IMR-90 (cell line): Measurements from ENCODE around the gene MAP7. TPM values are rescaled to one million over a fixed set of nuclear protein-coding genes. Genes with fewer than 3 reads are reported as not detected.

Source experiments
- ATAC-seq: fragments of 200-7000 bp; cut with Tn5 transposase; 2 replicates; pipeline ENCODE4 v1.9.1; 2020; ENCODE audit warnings: low read depth, mild to moderate bottlenecking, moderate library complexity
- BruUV-seq: library from RNA; stranded (reverse); fragments of 400-500 nt; replicated peaks from 2 replicates; lab custom pipeline; 2021; lab: Mats Ljungman, UMichigan
- CTCF ChIA-PET: fragments of 300-600 bp; formaldehyde crosslinking; extraction: SDS; loops from one replicate; lab custom pipeline; 2021; ENCODE audit warnings: antibody characterized with exemption; lab: Yijun Ruan, JAX
- POLR2A ChIA-PET: fragments of 300-600 bp; sonication (Branson Sonifier 250); formaldehyde crosslinking; loops from one replicate; lab custom pipeline; 2022; ENCODE audit warnings: antibody characterized with exemption; ENCODE audit not compliant: unreplicated experiment; lab: Charles Lee
- DNase-seq: peaks from one replicate; pipeline ENCODE4 v3.0.0; 2013
- H2AFZ ChIP-seq: replicated peaks from 2 replicates; pipeline ENCODE3; 2013; ENCODE audit warnings: low read length, mild to moderate bottlenecking; ENCODE audit not compliant: poor library complexity
- H2AK5ac ChIP-seq: 2 replicates; pipeline ENCODE4 v1.6.1; 2013; ENCODE audit warnings: low read depth, low read length, inconsistent platforms
- H2AK9ac ChIP-seq: replicated peaks from 2 replicates; pipeline ENCODE3; 2013; ENCODE audit warnings: mild to moderate bottlenecking, low read depth, low read length, moderate library complexity; ENCODE audit not compliant: poor library complexity
- H2BK120ac ChIP-seq: 2 replicates; pipeline ENCODE4 v1.6.1; 2013; ENCODE audit warnings: low read depth, low read length, inconsistent platforms
- H2BK15ac ChIP-seq: 3 replicates; pipeline ENCODE4 v1.6.1; 2013; ENCODE audit warnings: low read depth, low read length, inconsistent platforms
- H2BK20ac ChIP-seq: 2 replicates; pipeline ENCODE4 v1.6.1; 2013; ENCODE audit warnings: low read depth, mild to moderate bottlenecking, inconsistent platforms, low read length, moderate library complexity
- H2BK5ac ChIP-seq: 2 replicates; pipeline ENCODE4 v1.6.1; 2013; ENCODE audit warnings: mild to moderate bottlenecking, low read depth, low read length, inconsistent platforms; ENCODE audit not compliant: poor library complexity, severe bottlenecking
- H3K14ac ChIP-seq: replicated peaks from 2 replicates; pipeline ENCODE4 v1.6.1; 2013; ENCODE audit warnings: low read depth, low read length, inconsistent platforms
- H3K18ac ChIP-seq: 2 replicates; pipeline ENCODE4 v1.6.1; 2013; ENCODE audit warnings: low read depth, low read length, control low read depth
- H3K23ac ChIP-seq: 2 replicates; pipeline ENCODE4 v1.6.1; 2013; ENCODE audit warnings: low read depth, low read length, inconsistent platforms
- H3K27ac ChIP-seq: 2 replicates; pipeline ENCODE4 v1.5.1; 2013; ENCODE audit warnings: mild to moderate bottlenecking, control low read depth, low read length; ENCODE audit not compliant: insufficient read depth
- H3K27me3 ChIP-seq: 2 replicates; pipeline ENCODE4 v1.6.1; 2013; ENCODE audit warnings: low read length; ENCODE audit not compliant: control insufficient read depth, insufficient read depth
- H3K36me3 ChIP-seq: 2 replicates; pipeline ENCODE4 v1.6.1; 2013; ENCODE audit warnings: low read length, mixed read lengths; ENCODE audit not compliant: control insufficient read depth, insufficient read depth
- H3K4ac ChIP-seq: 2 replicates; pipeline ENCODE4 v1.6.1; 2013; ENCODE audit warnings: low read depth, low read length, inconsistent platforms
- H3K4me1 ChIP-seq: 2 replicates; pipeline ENCODE4 v1.6.1; 2013; ENCODE audit warnings: low read length, mixed read lengths; ENCODE audit not compliant: control insufficient read depth, insufficient read depth
- H3K4me2 ChIP-seq: 2 replicates; pipeline ENCODE4 v1.6.1; 2013; ENCODE audit warnings: low read depth, mild to moderate bottlenecking, control low read depth, low read length, moderate library complexity
- H3K4me3 ChIP-seq: 2 replicates; pipeline ENCODE4 v1.5.1; 2013; ENCODE audit warnings: low read depth, mild to moderate bottlenecking, control low read depth, low read length, moderate library complexity; ENCODE audit not compliant: insufficient read depth
- H3K56ac ChIP-seq: 2 replicates; pipeline ENCODE4 v1.6.1; 2013; ENCODE audit warnings: low read length, inconsistent platforms; ENCODE audit not compliant: insufficient read depth; ENCODE audit errors: extremely low read depth
- H3K79me1 ChIP-seq, 2 experiments: 2 replicates each; pipeline ENCODE4 v1.6.1; 2013; ENCODE audit warnings: low read length in 2 of 2, inconsistent platforms in 1 of 2, low read depth in 1 of 2
- H3K9ac ChIP-seq: 2 replicates; pipeline ENCODE4 v1.6.1; 2013; ENCODE audit warnings: low read depth, low read length, control low read depth
- H3K9me1 ChIP-seq: 2 replicates; pipeline ENCODE4 v1.6.1; 2013; ENCODE audit warnings: low read length, inconsistent platforms; ENCODE audit not compliant: insufficient read depth
- H3K9me3 ChIP-seq: 2 replicates; pipeline ENCODE4 v1.6.1; 2013; ENCODE audit warnings: low read length; ENCODE audit not compliant: control insufficient read depth, insufficient read depth
- H4K20me1 ChIP-seq: 2 replicates; pipeline ENCODE4 v1.6.1; 2013; ENCODE audit warnings: low read length, inconsistent platforms; ENCODE audit not compliant: insufficient read depth
- H4K5ac ChIP-seq: 2 replicates; pipeline ENCODE4 v1.6.1; 2013; ENCODE audit warnings: mild to moderate bottlenecking, low read depth, low read length, control low read depth
- H4K8ac ChIP-seq, 2 experiments: 2 replicates each; pipeline ENCODE4 v1.6.1; 2013; ENCODE audit warnings: low read depth in 2 of 2, low read length in 2 of 2, control low read depth in 1 of 2, inconsistent platforms in 1 of 2
- H4K91ac ChIP-seq: 2 replicates; pipeline ENCODE4 v1.6.1; 2013; ENCODE audit warnings: low read depth, low read length, inconsistent platforms; ENCODE audit not compliant: insufficient read depth
- BHLHE40 ChIP-seq: fragments of 150-350 bp; IDR thresholded peaks from 2 replicates; pipeline ENCODE4 v1.6.1; 2016; ENCODE audit warnings: mild to moderate bottlenecking, low read depth, low read length
- CHD1 ChIP-seq: IDR thresholded peaks from 2 replicates; pipeline ENCODE4 v1.6.1; 2012; ENCODE audit warnings: low read depth, low read length, improper control_type of control experiment
- CTCF ChIP-seq: conservative IDR thresholded peaks from 2 replicates; pipeline ENCODE4 v1.5.1; 2012; ENCODE audit warnings: mild to moderate bottlenecking, low read depth, low read length, improper control_type of control experiment
- FOS ChIP-seq: fragments of 150-350 bp; IDR thresholded peaks from 2 replicates; pipeline ENCODE4 v1.6.1; 2016; ENCODE audit warnings: low read depth, low read length
- RCOR1 ChIP-seq: IDR thresholded peaks from 2 replicates; pipeline ENCODE4 v1.6.1; 2012; ENCODE audit warnings: mild to moderate bottlenecking, low read length, improper control_type of control experiment; ENCODE audit not compliant: insufficient replicate concordance
- RFX5 ChIP-seq: IDR thresholded peaks from 2 replicates; pipeline ENCODE4 v1.8.0; 2012; ENCODE audit warnings: low read depth, mild to moderate bottlenecking, low read length, moderate library complexity
- WGBS, 2 experiments: methylation state at CpG; one replicate each; pipeline versions ENCODE4 v1.1.5 to v1.1.7; 2013; ENCODE audit warnings: missing lambda C conversion rate in 2 of 2; ENCODE audit not compliant: insufficient read length in 1 of 2; ENCODE audit errors: extremely low coverage in 2 of 2; 5-methylcytosine and 5-hydroxymethylcytosine counted together
- dilution Hi-C: fragments of 300-500 bp; cut with HindIII; formaldehyde crosslinking; loops from one replicate; pipeline ENCODE4 v1.14.3; 2018; ENCODE audit warnings: low sequenced_read_pairs; ENCODE audit not compliant: unreplicated experiment
- in situ Hi-C: fragments of 300-500 bp; cut with MboI; formaldehyde crosslinking; loops from 3 replicates; pipeline ENCODE4 v1.14.3; 2019; ENCODE audit warnings: low sequenced_read_pairs, inconsistent platforms, mixed read lengths
- intact Hi-C: fragments of 100-400 bp; cut with micrococcal nuclease; formaldehyde crosslinking; loops from 2 replicates; pipeline ENCODE4 v1.10.0; 2022
- polyA plus RNA-seq, 3 experiments: library from polyadenylated mRNA; depleted of rRNA; stranded (reverse); fragments of >200 nt; gene quantifications; 2 replicates each; pipeline ENCODE4 v1.2.3, GENCODE V29; 2012; ENCODE audit warnings: low replicate concordance in 1 of 3
- total RNA-seq: library from RNA; depleted of rRNA; stranded (reverse); fragments of >200 nt; gene quantifications from 2 replicates; pipeline ENCODE4 v1.2.3, GENCODE V29; 2012

The MAP7 gene
- total and polyA plus RNA-seq, 2 of the 4 experiments (the other 2 are of a cell fraction), result 0.19 to 0.36 TPM

- H3K4me3 ChIP-seq, result no peak overlapping the region
- no peaks in the 10 kb centered on the region for H3K4me1 ChIP-seq
- H2BK15ac ChIP-seq, result no peak overlapping the region
- TF ChIP-seq RFX5 (no peak), CTCF (no peak), CHD1 (no peak), RCOR1 (no peak), FOS (no peak), BHLHE40 (no peak)
- intact Hi-C loops, result no loop called here
- in situ Hi-C loops, result no loop called here
- no peaks in the 10 kb centered on the region for H3K36me3 ChIP-seq
- dilution Hi-C loops, result no loop called here
- H3K9me1 ChIP-seq, result no peaks in the 10 kb centered on the region
- no peaks in the 10 kb centered on the region for H3K9me3 ChIP-seq
- WGBS, 2 experiments, result 64% methylated on average over 2 of the region's 5 CpGs; no CpG with 5 or more reads in 1 of the 2 experiments
- H3K56ac ChIP-seq, result no peak overlapping the region
- DNase-seq (no peak), ATAC-seq (no peak)
- H3K4ac ChIP-seq, result no peak overlapping the region
- no peak overlapping the region for H2AK5ac ChIP-seq
- H3K18ac ChIP-seq, result no peak overlapping the region
- H4K8ac ChIP-seq, result no peak overlapping the region
- peaks cover 12% of the 10 kb centered on the region for H3K27me3 ChIP-seq
- H3K9ac ChIP-seq, result no peak overlapping the region
- BruUV-seq, result no TSS peak
- no peaks in the 10 kb centered on the region for H3K79me1 ChIP-seq
- H2AFZ ChIP-seq, result no peak overlapping the region
- ChIA-PET CTCF (no interaction called here), POLR2A (no interaction called here)
- no peak overlapping the region for H3K4me2 ChIP-seq
- no peak overlapping the region for H2BK5ac ChIP-seq
- no peak overlapping the region for H2BK20ac ChIP-seq
- H4K91ac ChIP-seq, result no peak overlapping the region
- H3K27ac ChIP-seq, result no peak overlapping the region
- no peak overlapping the region for H2AK9ac ChIP-seq
- H4K20me1 ChIP-seq, result no peaks in the 10 kb centered on the region
- no peak overlapping the region for H3K23ac ChIP-seq
- H3K14ac ChIP-seq, result no peak overlapping the region
- H4K5ac ChIP-seq, result no peak overlapping the region
- H2BK120ac ChIP-seq, result no peak overlapping the region
These were observed 39.9 kb downstream of the MAP7 start for GRCh38 chr6:136510299-136510698.
